ENCODE data around the gene INPP5D.

DNA sequence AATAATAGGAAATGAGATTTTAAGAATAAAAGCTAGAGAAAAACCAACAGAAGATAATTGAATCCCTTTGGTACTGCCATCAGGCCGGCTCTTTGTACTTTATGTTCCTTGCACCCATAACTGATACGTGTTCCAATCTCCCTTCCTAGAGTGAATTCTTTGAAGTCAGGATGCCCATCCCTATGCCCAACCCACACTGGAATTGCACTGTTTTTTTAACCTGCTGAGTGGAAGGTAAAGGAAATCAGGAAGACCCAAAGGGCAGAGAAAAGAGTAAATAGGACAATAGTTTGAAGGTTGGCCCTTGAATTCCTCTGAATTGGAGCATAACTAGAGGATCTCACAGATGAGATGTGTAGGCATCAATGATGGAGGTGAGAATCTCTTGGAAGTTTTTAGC, 187.0 kb downstream of the INPP5D start:
- TF ChIP-seq, protein P1, sequence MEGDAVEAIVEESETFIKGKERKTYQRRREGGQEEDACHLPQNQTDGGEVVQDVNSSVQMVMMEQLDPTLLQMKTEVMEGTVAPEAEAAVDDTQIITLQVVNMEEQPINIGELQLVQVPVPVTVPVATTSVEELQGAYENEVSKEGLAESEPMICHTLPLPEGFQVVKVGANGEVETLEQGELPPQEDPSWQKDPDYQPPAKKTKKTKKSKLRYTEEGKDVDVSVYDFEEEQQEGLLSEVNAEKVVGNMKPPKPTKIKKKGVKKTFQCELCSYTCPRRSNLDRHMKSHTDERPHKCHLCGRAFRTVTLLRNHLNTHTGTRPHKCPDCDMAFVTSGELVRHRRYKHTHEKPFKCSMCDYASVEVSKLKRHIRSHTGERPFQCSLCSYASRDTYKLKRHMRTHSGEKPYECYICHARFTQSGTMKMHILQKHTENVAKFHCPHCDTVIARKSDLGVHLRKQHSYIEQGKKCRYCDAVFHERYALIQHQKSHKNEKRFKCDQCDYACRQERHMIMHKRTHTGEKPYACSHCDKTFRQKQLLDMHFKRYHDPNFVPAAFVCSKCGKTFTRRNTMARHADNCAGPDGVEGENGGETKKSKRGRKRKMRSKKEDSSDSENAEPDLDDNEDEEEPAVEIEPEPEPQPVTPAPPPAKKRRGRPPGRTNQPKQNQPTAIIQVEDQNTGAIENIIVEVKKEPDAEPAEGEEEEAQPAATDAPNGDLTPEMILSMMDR (IDR thresholded peaks at IDR 0.05; ENCODE audit: low read depth, low read length): no peak
- TF ChIP-seq EZH2phosphoT487 (IDR thresholded peaks at IDR 0.05; ENCODE audit: low read depth): no peak

Measured in OCI-LY3 (cell line).